HG03460 (cell line): Measurements from ENCODE around the gene PDAP1.
"Not testable (repeated sequence)": the region's sequence is repeated elsewhere in the genome, so short reads cannot be mapped to it uniquely, and the experiment has no call there.

Experiments
- ATAC-seq: cut with Tn5 transposase; IDR thresholded peaks from one replicate; pipeline ENCODE4 v1.9.1; 2021; ENCODE audit not compliant: unreplicated experiment

The PDAP1 gene

DNA sequence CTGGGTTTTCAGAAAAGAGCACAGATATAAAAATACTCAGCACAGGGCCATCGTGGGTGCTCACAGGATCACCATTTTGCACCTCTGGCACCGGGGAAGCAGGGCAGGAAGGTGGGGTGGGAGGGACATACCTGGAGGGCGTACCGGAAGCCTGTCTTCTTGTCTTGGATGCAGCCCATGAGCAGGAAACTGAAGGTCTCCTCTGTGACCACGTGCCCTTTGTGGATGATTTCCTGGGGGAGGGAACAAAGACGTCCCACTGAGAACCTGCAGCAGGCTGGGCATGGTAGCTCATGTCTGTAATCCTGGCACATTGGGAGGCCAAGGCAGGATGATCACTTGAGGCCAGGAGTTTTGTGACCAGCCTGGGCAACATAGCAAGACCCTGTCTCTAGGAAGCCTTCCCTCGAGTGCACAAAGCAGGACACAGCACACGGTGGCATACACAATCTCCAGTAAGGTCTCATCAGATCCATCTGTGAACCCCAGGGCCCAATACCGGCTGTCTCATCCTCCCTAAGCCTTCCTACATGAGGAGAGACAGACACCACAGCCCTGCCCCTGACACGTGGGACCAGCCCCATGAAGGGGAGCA lies 20.7 kb upstream of the PDAP1 start:
- no peak for ATAC-seq

GRCh38 chr7:99424932-99425730 lies 16.7 kb upstream of the PDAP1 start:
- no peak for ATAC-seq

DNA sequence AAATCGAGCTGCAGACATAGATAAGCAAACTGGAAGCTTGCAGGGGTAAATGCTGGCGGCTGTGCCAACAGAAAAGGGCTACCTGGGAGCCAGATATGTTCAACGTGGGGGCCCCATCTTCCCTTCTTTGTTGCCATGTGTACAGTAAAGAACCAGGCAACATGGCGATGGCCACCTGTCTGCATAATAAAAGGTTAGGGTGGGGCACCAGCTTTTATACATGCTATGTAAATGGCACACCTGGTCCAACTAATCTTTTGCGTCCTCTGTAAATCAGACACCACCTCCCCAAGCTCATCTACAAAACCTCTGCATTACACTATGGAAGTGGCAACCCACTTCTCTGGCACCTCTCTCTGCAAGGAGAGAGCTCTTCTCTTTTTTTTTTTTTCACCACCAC lies 14.2 kb upstream of the PDAP1 start:
- ATAC-seq: no peak

GRCh38 chr7:99422186-99422585 lies 13.8 kb upstream of the PDAP1 start:
- ATAC-seq: no peak

GRCh38 chr7:99420986-99421385 lies 12.6 kb upstream of the PDAP1 start:
- ATAC-seq: no peak

- ATAC-seq: no peak
Observed at GRCh38 chr7:99420213-99420612, 11.8 kb upstream of the PDAP1 start.

- ATAC-seq: no peak
Observed at GRCh38 chr7:99419323-99420021, 11.1 kb upstream of the PDAP1 start.

DNA sequence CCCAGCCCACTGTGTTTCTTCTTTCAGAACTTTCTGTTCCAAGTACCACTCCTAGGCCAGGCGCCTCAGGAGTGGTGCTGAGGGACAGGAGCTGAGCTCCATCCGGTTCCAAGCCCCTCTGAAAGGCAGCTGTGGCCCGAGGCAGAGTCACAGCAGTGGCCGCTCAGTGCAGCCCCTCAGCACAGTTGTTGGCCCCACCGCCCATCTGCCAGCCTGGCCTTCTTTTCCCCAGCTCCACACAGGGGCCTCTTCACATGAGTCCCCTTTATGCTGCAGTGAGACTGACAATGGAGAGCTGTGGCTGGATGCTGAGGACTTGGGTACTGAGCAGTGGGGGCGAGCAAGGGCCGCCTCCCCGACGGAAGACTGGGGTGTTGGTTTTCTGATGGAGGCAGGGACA lies 9.9 kb upstream of the PDAP1 start:
- ATAC-seq: no peak

DNA sequence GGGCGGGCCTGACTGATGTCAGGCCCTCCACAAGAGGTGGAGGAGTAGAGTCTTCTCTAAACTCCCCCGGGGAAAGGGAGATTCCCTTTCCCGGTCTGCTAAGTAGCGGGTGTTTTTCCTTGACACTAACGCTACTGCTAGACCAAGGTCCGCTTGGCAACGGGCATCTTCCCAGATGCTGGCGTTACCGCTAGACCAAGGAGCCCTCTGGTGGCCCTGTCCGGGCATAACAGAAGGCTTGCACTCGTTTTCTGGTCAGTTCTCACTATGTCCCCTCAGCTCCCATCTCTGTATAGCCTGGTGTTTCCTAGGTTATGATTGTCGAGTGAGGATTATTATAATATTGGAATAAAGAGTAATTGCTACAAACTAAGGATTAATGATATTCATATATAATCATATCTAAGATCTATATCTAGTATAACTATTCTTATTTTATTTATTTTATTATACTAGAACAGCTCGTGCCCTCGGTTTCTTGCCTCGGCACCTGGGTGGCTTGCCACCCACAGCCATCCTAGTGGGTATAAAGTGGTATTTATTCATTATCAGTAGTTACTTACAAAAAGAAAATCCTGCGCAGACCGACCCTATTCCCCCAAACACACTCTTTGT lies 7.2 kb upstream of the PDAP1 start:
- ATAC-seq: not testable (repeated sequence)

DNA sequence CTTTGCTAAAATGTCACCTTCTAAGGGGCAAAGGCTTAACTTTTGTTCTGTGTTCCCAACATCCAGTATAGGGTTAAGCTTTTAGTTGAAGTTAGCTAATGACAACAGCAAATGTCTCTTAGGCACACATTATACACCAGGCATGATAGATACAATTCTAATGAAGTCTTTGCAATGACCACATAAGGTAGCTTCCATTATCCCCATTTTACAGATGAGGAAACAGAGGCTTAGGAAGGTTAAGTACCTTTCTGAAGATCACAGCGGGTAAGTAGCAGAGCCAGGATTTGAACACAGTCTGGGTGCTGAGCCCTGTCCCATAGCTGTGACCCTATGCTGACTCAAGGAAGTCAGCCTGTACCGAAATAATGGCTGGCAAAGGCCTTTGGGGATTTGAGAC lies 2.2 kb upstream of the PDAP1 start:
- no peak for ATAC-seq

- no peak for ATAC-seq
Observed at GRCh38 chr7:99409806-99410205, 1.4 kb upstream of the PDAP1 start.

DNA sequence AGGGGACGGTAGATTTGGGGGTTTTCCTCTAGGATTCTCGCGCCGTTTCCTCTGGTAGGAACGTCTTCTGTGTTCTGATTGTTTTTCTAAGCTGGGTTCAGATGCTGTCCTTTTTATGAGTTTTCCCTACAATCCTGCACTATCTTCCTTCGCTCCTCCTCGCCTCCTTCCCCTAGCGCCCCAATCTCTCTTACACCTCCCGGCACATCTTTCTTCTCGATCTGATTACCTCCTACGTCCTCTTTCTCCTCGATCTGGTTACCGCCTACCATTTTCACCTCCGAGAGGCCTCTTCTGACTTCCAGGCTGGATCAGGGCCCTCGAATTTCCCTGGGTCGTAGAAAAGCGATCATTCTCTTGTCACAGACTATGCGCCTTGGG lies 785 bp upstream of the PDAP1 start:
- ATAC-seq: no peak

DNA sequence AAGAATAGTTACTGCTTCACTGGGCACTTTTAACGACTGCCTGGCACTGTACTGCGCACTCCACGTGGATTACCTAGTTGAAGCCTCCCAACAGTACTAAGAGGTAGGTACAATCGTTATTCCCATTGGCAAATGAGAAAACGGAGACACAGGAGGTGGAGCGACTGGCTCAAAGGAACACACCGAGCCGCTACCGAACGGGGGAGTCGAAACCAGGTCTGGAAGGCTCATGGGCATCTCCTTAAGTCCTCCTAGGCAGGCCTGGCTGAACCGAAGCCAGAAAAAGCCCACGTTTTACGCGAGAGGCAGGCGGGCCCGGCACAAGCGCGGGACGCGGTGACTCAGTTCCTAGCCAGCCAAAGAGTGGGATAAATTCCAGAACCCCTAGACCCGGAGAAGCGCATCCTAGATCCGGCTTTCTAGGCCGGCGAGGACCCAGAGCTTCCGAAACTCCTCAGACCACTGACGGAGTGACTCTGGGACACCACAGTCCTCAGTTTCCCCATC lies 472 bp downstream of the PDAP1 start:
- ATAC-seq: no peak

GRCh38 chr7:99406557-99406956 lies 1.8 kb downstream of the PDAP1 start:
- no peak for ATAC-seq

DNA sequence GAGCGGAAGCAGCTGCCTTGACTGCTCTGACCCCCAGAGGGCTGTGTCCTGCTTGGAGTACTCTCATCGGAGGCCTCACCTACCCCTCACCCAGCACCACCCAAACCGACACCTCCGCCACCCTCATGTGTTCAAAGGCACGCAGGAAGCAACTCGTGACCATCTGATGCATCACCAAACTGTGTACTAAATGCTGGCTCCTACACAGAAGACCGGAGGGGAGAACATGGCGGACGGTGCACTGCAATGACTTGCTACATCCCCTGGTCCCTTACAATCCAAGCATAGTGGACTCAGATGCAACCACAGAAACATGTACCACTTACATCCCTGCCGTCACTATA lies 3.4 kb downstream of the PDAP1 start:
- no peak for ATAC-seq

DNA sequence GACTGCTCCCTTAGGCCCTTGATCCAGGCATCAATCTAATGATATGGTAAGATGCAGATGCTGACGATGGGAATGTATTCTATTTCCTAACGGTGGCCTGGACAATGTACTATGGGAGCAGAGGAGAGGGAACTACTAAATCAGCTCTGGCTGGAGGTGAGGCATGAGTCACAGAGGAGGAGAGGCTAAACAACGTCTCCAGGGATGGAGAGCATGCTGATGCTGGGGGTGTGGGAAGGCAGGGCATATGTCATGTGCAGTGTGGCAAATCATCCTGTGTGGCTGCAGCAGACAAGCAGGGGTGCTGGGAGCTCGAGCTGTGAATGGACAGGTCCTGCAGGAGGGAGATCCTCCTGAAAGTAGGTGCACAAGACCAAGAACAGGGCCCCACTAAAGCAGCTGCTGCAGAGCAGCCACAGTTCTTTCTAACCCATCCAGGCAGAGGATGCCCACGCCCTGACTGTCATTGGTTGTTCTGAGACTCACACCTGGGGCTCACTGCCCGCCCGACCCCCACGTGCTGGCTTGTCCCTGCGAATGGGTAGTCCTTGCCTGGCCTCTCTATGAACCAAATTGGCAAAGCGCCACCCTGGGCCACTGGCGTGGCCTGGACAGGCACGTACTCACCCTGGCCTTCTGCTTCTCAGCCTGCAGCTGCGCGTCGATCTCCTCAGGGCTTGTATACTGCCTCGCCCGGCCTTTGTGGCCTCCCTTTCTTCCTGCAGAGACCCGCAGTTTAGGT lies 4.0 kb downstream of the PDAP1 start:
- ATAC-seq: no peak

DNA sequence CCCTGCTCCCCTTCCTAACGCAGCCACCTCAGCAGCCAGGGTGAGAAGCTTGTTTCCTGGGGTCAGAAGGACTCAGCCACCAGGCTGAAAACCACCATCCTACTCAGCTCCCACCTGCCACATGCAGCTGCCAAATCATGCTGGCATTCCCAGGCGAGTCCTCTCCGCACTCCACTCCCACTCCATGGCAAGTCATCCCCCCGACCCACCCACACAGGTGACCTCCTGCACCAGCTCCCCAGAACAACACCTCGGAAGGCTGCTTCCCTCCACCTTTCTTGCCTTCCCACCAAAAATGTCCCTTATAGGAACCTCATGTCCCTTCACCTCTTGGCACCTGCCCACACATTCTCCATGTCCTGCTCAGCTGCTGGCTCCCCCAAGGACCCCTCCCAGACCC lies 4.6 kb downstream of the PDAP1 start:
- no peak for ATAC-seq

DNA sequence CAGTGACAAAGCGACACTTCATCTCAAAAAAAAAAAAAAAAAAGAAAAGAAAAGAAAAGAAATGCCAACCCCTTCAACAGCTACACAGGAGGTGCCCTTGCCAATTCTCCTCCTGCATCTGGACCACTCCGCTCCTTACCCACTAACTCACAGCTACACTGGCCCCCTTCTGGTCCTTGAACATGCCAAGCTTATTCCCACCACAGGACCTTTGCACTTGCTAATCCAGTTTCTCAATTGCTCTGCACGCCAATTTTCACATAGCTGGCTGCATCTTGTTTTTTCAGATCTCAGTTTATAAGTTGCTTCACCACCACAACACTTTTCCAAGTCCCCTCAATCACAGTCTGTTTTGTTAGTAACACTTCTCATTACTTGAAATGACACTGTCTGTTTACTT lies 5.5 kb downstream of the PDAP1 start:
- ATAC-seq: no peak

GRCh38 chr7:99399597-99399996 lies 8.8 kb downstream of the PDAP1 start:
- no peak for ATAC-seq

DNA sequence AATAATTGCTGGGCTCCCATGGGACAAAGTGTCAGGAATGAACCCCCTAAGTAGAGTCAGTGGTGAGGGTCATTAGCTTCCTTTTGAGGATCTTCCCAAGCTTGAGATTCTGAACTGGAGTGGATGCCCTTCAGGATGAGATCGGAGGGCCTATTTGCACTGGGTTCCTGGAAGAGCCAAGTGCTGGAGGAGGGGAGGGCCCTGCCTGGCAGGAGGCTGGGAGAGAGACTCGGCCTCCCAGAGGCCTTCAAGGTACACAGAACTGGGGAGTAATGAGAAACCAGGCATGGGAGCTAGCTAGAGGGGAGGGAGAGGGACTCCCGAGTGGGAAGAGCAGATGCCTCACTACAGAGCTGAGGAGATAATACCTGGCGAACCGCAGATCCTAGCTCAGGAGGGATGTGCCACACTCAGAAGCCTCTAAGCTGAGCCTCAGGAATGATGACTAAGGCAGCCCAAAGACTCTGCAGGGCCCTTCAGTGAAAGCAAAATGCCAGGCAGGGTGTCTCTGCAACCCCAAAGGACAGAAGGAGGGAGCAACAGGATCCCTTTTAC lies 9.4 kb downstream of the PDAP1 start:
- ATAC-seq: no peak
